Breast epithelium (tissue), 3 donors: ENCODE measurements around the gene GLIPR1L1.

Source experiments
- POLR2A ChIP-seq: fragments of 450-650 bp; IDR thresholded peaks from one replicate; pipeline ENCODE4 v1.6.1; 2016; ENCODE audit warnings: antibody characterized with exemption, mild to moderate bottlenecking, moderate library complexity
- TF ChIP-seq, protein P1 (sequence below), 3 donors: fragments of 450-650 bp; IDR thresholded peaks; one replicate each; pipeline ENCODE4 v1.5.1; 2016 to 2017; ENCODE audit warnings: antibody characterized with exemption in 3 of 3, mild to moderate bottlenecking in 3 of 3, moderate library complexity in 3 of 3

DNA sequence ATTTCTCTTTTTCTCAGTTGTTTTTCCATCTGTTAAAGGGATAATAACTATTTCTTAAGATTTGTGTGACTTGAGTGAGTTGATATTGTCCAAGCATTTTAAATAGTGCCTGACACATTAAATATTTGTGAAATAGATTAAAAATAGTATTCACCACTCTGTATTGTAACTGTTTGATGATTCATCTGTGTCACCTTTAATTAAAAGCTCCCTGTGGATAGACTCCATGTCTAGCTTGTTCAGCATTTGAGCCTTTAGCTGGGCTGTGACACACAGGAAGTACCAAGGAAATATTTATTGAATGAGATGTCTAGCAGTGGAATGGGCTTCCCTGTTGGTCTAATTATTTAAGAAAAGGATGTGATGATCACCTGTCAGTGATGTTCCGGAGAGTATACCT lies 54.6 kb downstream of the GLIPR1L1 start:
- TF ChIP-seq, protein P1, sequence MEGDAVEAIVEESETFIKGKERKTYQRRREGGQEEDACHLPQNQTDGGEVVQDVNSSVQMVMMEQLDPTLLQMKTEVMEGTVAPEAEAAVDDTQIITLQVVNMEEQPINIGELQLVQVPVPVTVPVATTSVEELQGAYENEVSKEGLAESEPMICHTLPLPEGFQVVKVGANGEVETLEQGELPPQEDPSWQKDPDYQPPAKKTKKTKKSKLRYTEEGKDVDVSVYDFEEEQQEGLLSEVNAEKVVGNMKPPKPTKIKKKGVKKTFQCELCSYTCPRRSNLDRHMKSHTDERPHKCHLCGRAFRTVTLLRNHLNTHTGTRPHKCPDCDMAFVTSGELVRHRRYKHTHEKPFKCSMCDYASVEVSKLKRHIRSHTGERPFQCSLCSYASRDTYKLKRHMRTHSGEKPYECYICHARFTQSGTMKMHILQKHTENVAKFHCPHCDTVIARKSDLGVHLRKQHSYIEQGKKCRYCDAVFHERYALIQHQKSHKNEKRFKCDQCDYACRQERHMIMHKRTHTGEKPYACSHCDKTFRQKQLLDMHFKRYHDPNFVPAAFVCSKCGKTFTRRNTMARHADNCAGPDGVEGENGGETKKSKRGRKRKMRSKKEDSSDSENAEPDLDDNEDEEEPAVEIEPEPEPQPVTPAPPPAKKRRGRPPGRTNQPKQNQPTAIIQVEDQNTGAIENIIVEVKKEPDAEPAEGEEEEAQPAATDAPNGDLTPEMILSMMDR (IDR thresholded peaks at IDR 0.05), result no peak
- TF ChIP-seq POLR2A, result no peak
